ENCODE measurements around the gene LYST. TPM values are rescaled to one million over a fixed set of nuclear protein-coding genes. Genes with fewer than 3 reads are reported as not detected.

LYST gene
- total RNA-seq, 2 donors from 2014 or later: 33.5 to 73.0 TPM

GRCh38 chr1:235898126-235898525, 31.4 kb upstream of the LYST start:
- Mint-ChIP-seq H3K27ac (no peak overlapping the region), H3K9me3 (no peaks in the 10 kb centered on the region), H3K36me3 (no peaks in the 10 kb centered on the region)
- ATAC-seq (no peak), DNase-seq (ENCODE audit: low spot score in 2 of 2) (no peak)

- Mint-ChIP-seq H3K36me3 (peaks cover 0 to 1% of the 10 kb centered on the region in 2 donors), H3K27ac (no peak overlapping the region), H3K9me3 (no peaks in the 10 kb centered on the region)
- DNase-seq (ENCODE audit: low spot score in 2 of 2): no peak
- no peak for ATAC-seq
Observed at GRCh38 chr1:235893840-235894239, 27.1 kb upstream of the LYST start.

GRCh38 chr1:235892734-235893413, 26.2 kb upstream of the LYST start:
- Mint-ChIP-seq H3K27ac (no peak overlapping the region), H3K36me3 (peaks cover 0 to 7% of the 10 kb centered on the region in 2 donors), H3K9me3 (peaks cover 0 to 4% of the 10 kb centered on the region in 2 donors)
- DNase-seq (ENCODE audit: low spot score in 2 of 2): no peak
- ATAC-seq: no peak

GRCh38 chr1:235892202-235892601, 25.5 kb upstream of the LYST start:
- Mint-ChIP-seq H3K9me3 (peaks cover 0 to 4% of the 10 kb centered on the region in 2 donors), H3K27ac (no peak overlapping the region), H3K36me3 (peaks cover 0 to 7% of the 10 kb centered on the region in 2 donors)
- DNase-seq (ENCODE audit: low spot score in 2 of 2): no peak
- ATAC-seq: no peak

- ATAC-seq: peak; percentile 79 to 92
- Mint-ChIP-seq H3K9me3 (peaks cover 0 to 4% of the 10 kb centered on the region in 2 donors), H3K36me3 (peaks cover 0 to 7% of the 10 kb centered on the region in 2 donors), H3K27ac (peak overlapping the region; percentile 87 to 91)
- peak in 1 of 2 donors; percentile 59 for DNase-seq (ENCODE audit: low spot score in 2 of 2)
Observed at GRCh38 chr1:235888119-235888643, 21.5 kb upstream of the LYST start.

GRCh38 chr1:235887676-235888075, 21.0 kb upstream of the LYST start:
- Mint-ChIP-seq H3K36me3 (peaks cover 0 to 7% of the 10 kb centered on the region in 2 donors), H3K27ac (peak overlapping the region; percentile 87 to 91), H3K9me3 (peaks cover 0 to 4% of the 10 kb centered on the region in 2 donors)
- ATAC-seq: peak; percentile 12 to 54
- DNase-seq (ENCODE audit: low spot score in 2 of 2): no peak

- peaks cover 0 to 7% of the 10 kb centered on the region in 2 donors for H3K36me3 Mint-ChIP-seq
- DNase-seq (ENCODE audit: low spot score in 2 of 2) (no peak), ATAC-seq (no peak)
- peaks cover 0 to 4% of the 10 kb centered on the region in 2 donors for H3K9me3 Mint-ChIP-seq
- H3K27ac Mint-ChIP-seq: peak overlapping the region in 1 of 2 donors; percentile 91
Observed at GRCh38 chr1:235885655-235886262, 19.1 kb upstream of the LYST start.

- ATAC-seq: peak; percentile 2 to 46
- DNase-seq (ENCODE audit: low spot score in 2 of 2): peak in 1 of 2 donors; percentile 73
Observed at GRCh38 chr1:235883261-235883927, 16.7 kb upstream of the LYST start.

GRCh38 chr1:235882816-235883215, 16.1 kb upstream of the LYST start:
- ATAC-seq (no peak), DNase-seq (ENCODE audit: low spot score in 2 of 2) (no peak)
- no peaks in the 10 kb centered on the region for H3K9me3 Mint-ChIP-seq
- no peaks in the 10 kb centered on the region for H3K36me3 Mint-ChIP-seq
- peak overlapping the region in 1 of 2 donors; percentile 49 for H3K27ac Mint-ChIP-seq

More at GRCh38 chr1:235883261-235883927, 16.7 kb upstream of the LYST start:
- Mint-ChIP-seq H3K36me3 (peaks cover 0 to under 1% of the 10 kb centered on the region in 2 donors), H3K27ac (peak overlapping the region in 1 of 2 donors; percentile 49), H3K9me3 (peaks cover 0 to under 1% of the 10 kb centered on the region in 2 donors)

- Mint-ChIP-seq H3K9me3 (no peaks in the 10 kb centered on the region), H3K27ac (peak overlapping the region in 1 of 2 donors; percentile 49), H3K36me3 (no peaks in the 10 kb centered on the region)
- DNase-seq (ENCODE audit: low spot score in 2 of 2) (no peak), ATAC-seq (no peak)
Observed at GRCh38 chr1:235881930-235882700, 15.4 kb upstream of the LYST start.

GRCh38 chr1:235878082-235878811, 11.5 kb upstream of the LYST start:
- Mint-ChIP-seq H3K27ac (peak overlapping the region in 1 of 2 donors; percentile 40), H3K36me3 (no peaks in the 10 kb centered on the region), H3K9me3 (no peaks in the 10 kb centered on the region)
- DNase-seq (ENCODE audit: low spot score in 2 of 2) (no peak), ATAC-seq (no peak)

- Mint-ChIP-seq H3K27ac (peak overlapping the region; percentile 81 to 94), H3K36me3 (no peaks in the 10 kb centered on the region), H3K9me3 (no peaks in the 10 kb centered on the region)
- ATAC-seq (peak; percentile 2 to 25), DNase-seq (ENCODE audit: low spot score in 2 of 2) (no peak)
Observed at GRCh38 chr1:235876402-235876841, 9.7 kb upstream of the LYST start.

GRCh38 chr1:235875036-235875597, 8.4 kb upstream of the LYST start:
- ATAC-seq (no peak), DNase-seq (ENCODE audit: low spot score in 2 of 2) (no peak)
- H3K36me3 Mint-ChIP-seq: no peaks in the 10 kb centered on the region
- peak overlapping the region; percentile 81 to 94 for H3K27ac Mint-ChIP-seq
- no peaks in the 10 kb centered on the region for H3K9me3 Mint-ChIP-seq

- H3K9me3 Mint-ChIP-seq: no peaks in the 10 kb centered on the region
- peaks cover 0 to 5% of the 10 kb centered on the region in 2 donors for H3K36me3 Mint-ChIP-seq
- H3K27ac Mint-ChIP-seq: peak overlapping the region; percentile 97 to 98
- no peak for ATAC-seq
- DNase-seq (ENCODE audit: low spot score in 2 of 2): no peak
Observed at GRCh38 chr1:235874261-235874660, 7.6 kb upstream of the LYST start.

- no peak for ATAC-seq
- Mint-ChIP-seq H3K36me3 (peaks cover 0 to 5% of the 10 kb centered on the region in 2 donors), H3K9me3 (no peaks in the 10 kb centered on the region), H3K27ac (peak overlapping the region; percentile 97 to 98)
- no peak for DNase-seq (ENCODE audit: low spot score in 2 of 2)
Observed at GRCh38 chr1:235873571-235873970, 6.9 kb upstream of the LYST start.

Measured in activated naive CD4-positive, alpha-beta T cell treated with anti-CD3 and anti-CD28 coated beads, Interleukin-2, amount 50 U/mL, for 72 hours (primary cell).